Raji (cell line): ENCODE measurements around the gene RAI1.

ENCODE experiments used
- POLR2A ChIP-seq: IDR thresholded peaks from 2 replicates; pipeline ENCODE4 v1.6.1; 2011; ENCODE audit warnings: low read depth, low read length, control low read depth; ENCODE audit not compliant: insufficient read depth

Gene RAI1

GRCh38 chr17:17752821-17753321, 71.6 kb downstream of the RAI1 start:
- TF ChIP-seq POLR2A, result no peak

- no peak for TF ChIP-seq POLR2A
Measured at GRCh38 chr17:17754719-17755686, 73.7 kb downstream of the RAI1 start.

GRCh38 chr17:17755715-17756114, 74.5 kb downstream of the RAI1 start:
- TF ChIP-seq POLR2A, result no peak

GRCh38 chr17:17757391-17757791, 76.1 kb downstream of the RAI1 start:
- no peak for TF ChIP-seq POLR2A

GRCh38 chr17:17757956-17758845, 76.9 kb downstream of the RAI1 start:
- TF ChIP-seq POLR2A, result no peak

- TF ChIP-seq POLR2A, result no peak
Measured at GRCh38 chr17:17758941-17759563, 77.8 kb downstream of the RAI1 start.

- no peak for TF ChIP-seq POLR2A
Measured at GRCh38 chr17:17760350-17760749, 79.1 kb downstream of the RAI1 start.

GRCh38 chr17:17760872-17761550, 79.8 kb downstream of the RAI1 start:
- TF ChIP-seq POLR2A, result no peak

GRCh38 chr17:17761894-17762743, 80.9 kb downstream of the RAI1 start:
- no peak for TF ChIP-seq POLR2A

- TF ChIP-seq POLR2A, result no peak
Measured at GRCh38 chr17:17762744-17763105, 81.5 kb downstream of the RAI1 start.

GRCh38 chr17:17763136-17763535, 81.9 kb downstream of the RAI1 start:
- TF ChIP-seq POLR2A, result no peak

- no peak for TF ChIP-seq POLR2A
Measured at GRCh38 chr17:17763734-17764133, 82.5 kb downstream of the RAI1 start.

GRCh38 chr17:17765359-17766076, 84.3 kb downstream of the RAI1 start:
- TF ChIP-seq POLR2A, result no peak
